ENCODE results near the gene ADGRB2. TPM values are rescaled to one million over a fixed set of nuclear protein-coding genes. Genes with fewer than 3 reads are reported as not detected.

ADGRB2 gene
- total RNA-seq, 4 donors from 2014 or later = 0.18 to 2.1 (median 0.86) TPM

- Histone ChIP-seq H3K4me1 (peaks cover 17 to 38% (median 20%) of the 10 kb centered on the region in 3 donors), H3K36me3 (no peaks in the 10 kb centered on the region), H3K4me3 (no peak overlapping the region), H3K27me3 (peaks cover 0 to 86% (median 14%) of the 10 kb centered on the region in 4 donors), H3K27ac (no peak overlapping the region), H3K9me3 (no peaks in the 10 kb centered on the region)
- intact Hi-C loops (cut with DNase I) = no loop called here
- TF ChIP-seq POLR2A (IDR thresholded peaks at IDR 0.05) = no peak
- no peak for TF ChIP-seq CTCF (IDR thresholded peaks at IDR 0.05)
- DNase-seq = no peak
- 58 to 74% methylated on average over 2 of the region's 2 CpGs for WGBS, 2 donors
Measured at GRCh38 chr1:31768407-31768907, 4.3 kb upstream of the ADGRB2 start.

GRCh38 chr1:31767225-31767624 lies 3.1 kb upstream of the ADGRB2 start:
- H3K9me3 ChIP-seq = no peaks in the 10 kb centered on the region
- H3K27ac ChIP-seq = no peak overlapping the region
- TF ChIP-seq POLR2A (IDR thresholded peaks at IDR 0.05) = no peak
- no peak for TF ChIP-seq CTCF (IDR thresholded peaks at IDR 0.05)
- no peak for DNase-seq
- H3K36me3 ChIP-seq = no peaks in the 10 kb centered on the region
- WGBS, 2 donors = 70 to 82% methylated on average over 7 of the region's 7 CpGs
- peaks cover 1 to 86% (median 10%) of the 10 kb centered on the region in 4 donors for H3K27me3 ChIP-seq
- H3K4me3 ChIP-seq = no peak overlapping the region
- peaks cover 16 to 40% (median 23%) of the 10 kb centered on the region in 3 donors for H3K4me1 ChIP-seq
- intact Hi-C loops (cut with DNase I) = no loop called here

GRCh38 chr1:31765516-31765915 lies 1.4 kb upstream of the ADGRB2 start:
- Histone ChIP-seq H3K4me3 (no peak overlapping the region), H3K36me3 (no peaks in the 10 kb centered on the region), H3K9me3 (no peaks in the 10 kb centered on the region), H3K27me3 (peaks cover 0 to 86% (median 10%) of the 10 kb centered on the region in 4 donors), H3K27ac (no peak overlapping the region), H3K4me1 (peaks cover 16 to 49% (median 27%) of the 10 kb centered on the region in 3 donors)
- no peak for DNase-seq
- no peak for TF ChIP-seq CTCF (IDR thresholded peaks at IDR 0.05)
- TF ChIP-seq POLR2A (IDR thresholded peaks at IDR 0.05) = no peak
- intact Hi-C loops (cut with DNase I) = no loop called here
- WGBS, 2 donors = 65 to 74% methylated on average over 6 of the region's 6 CpGs

- WGBS, 2 donors = 42 to 100% methylated on average over 1 to 3 of the region's 5 CpGs
- Histone ChIP-seq H3K4me1 (peaks cover 16 to 52% (median 28%) of the 10 kb centered on the region in 3 donors), H3K27me3 (peaks cover 0 to 86% (median 10%) of the 10 kb centered on the region in 4 donors), H3K9me3 (no peaks in the 10 kb centered on the region), H3K27ac (no peak overlapping the region), H3K4me3 (no peak overlapping the region), H3K36me3 (no peaks in the 10 kb centered on the region)
- intact Hi-C loops (cut with DNase I) = no loop called here
- no peak for TF ChIP-seq POLR2A (IDR thresholded peaks at IDR 0.05)
- no peak for TF ChIP-seq CTCF (IDR thresholded peaks at IDR 0.05)
- no peak for DNase-seq
Measured at GRCh38 chr1:31765041-31765467, 914 bp upstream of the ADGRB2 start.

GRCh38 chr1:31763671-31764311 lies 349 bp downstream of the ADGRB2 start:
- DNase-seq = no peak
- Histone ChIP-seq H3K4me3 (peak overlapping the region; percentile 29 to 73 (median 48)), H3K36me3 (no peaks in the 10 kb centered on the region), H3K4me1 (peaks cover 16 to 46% (median 28%) of the 10 kb centered on the region in 3 donors), H3K27ac (no peak overlapping the region), H3K9me3 (no peaks in the 10 kb centered on the region), H3K27me3 (peaks cover 0 to 92% (median 10%) of the 10 kb centered on the region in 4 donors)
- TF ChIP-seq POLR2A (IDR thresholded peaks at IDR 0.05) = no peak
- TF ChIP-seq CTCF (IDR thresholded peaks at IDR 0.05) = no peak
- intact Hi-C loops (cut with DNase I) = no loop called here
- WGBS, 2 donors = 0% methylated on average over 8 to 26 of the region's 93 CpGs

Data from esophagus squamous epithelium (tissue), 5 donors.